ENCODE data around the gene THOC1. TPM values are rescaled to one million over a fixed set of nuclear protein-coding genes. Genes with fewer than 3 reads are reported as not detected.

THOC1 gene
- total RNA-seq, 1 experiment from 2014 or later: 74.5 TPM

DNA sequence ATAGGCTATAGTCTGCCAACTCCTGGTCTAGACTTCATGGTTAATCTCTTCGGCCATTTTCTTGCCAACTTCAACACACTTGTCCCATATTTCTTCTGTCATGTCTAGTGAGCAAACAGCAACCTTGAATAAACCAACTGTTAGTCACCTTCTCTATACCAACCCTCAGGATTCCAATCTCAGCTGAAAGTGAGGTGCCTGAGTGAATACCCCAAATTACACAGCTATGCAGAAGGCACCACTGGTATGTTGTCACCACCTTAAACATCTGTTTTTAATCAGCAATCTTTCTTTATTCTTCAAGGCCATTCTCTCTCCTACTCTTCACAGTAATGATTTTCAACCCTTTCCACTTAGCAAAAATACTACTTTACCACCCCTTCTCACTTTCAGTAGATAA is 39.3 kb downstream of the THOC1 start:
- WGBS (ENCODE audit: extremely low coverage, insufficient read length, low lambda C conversion rate): no CpG with 5 or more reads among the region's 1 CpG

More for the DNA sequence above, 39.3 kb downstream of the THOC1 start:
- Histone ChIP-seq H3K4me2 (ENCODE audit: insufficient read depth, insufficient read length, low read length) (no peak overlapping the region), H3K23ac (ENCODE audit: insufficient read length, low read depth, low read length) (no peak overlapping the region), H2AK5ac (ENCODE audit: insufficient read length, low read length) (no peak overlapping the region), H3K4me1 (ENCODE audit: insufficient read depth, low read length) (no peaks in the 10 kb centered on the region), H3K27me3 (ENCODE audit: insufficient read depth, low read length) (no peaks in the 10 kb centered on the region), H3K79me2 (ENCODE audit: insufficient read depth, low read length) (no peaks in the 10 kb centered on the region), H3K56ac (ENCODE audit: insufficient read length, low read depth, low read length) (no peak overlapping the region), H3K27ac (ENCODE audit: insufficient read length, low read depth, low read length) (no peak overlapping the region), H3K18ac (ENCODE audit: insufficient read length, low read depth, low read length) (no peak overlapping the region), H4K91ac (ENCODE audit: insufficient read length, low read depth, low read length) (no peak overlapping the region), H3K14ac (ENCODE audit: insufficient read depth, low read length) (no peak overlapping the region), H4K8ac (replicated peaks; ENCODE audit: insufficient read length, low read depth, low read length) (no peak overlapping the region), H2BK120ac (ENCODE audit: low read depth, low read length, poor library complexity, severe bottlenecking) (no peak overlapping the region), H2BK15ac (ENCODE audit: low read depth, low read length) (no peak overlapping the region), H2BK20ac (ENCODE audit: low read depth, low read length, poor library complexity, severe bottlenecking) (no peak overlapping the region), H2AFZ (ENCODE audit: low read length) (no peak overlapping the region), H2BK12ac (ENCODE audit: insufficient read length, low read depth, low read length) (no peak overlapping the region), H3T11ph (ENCODE audit: low read length) (no peak overlapping the region), H4K5ac (ENCODE audit: insufficient read length, low read depth, low read length) (no peak overlapping the region), H2BK5ac (ENCODE audit: insufficient read length, low read length) (no peak overlapping the region), H3K79me1 (ENCODE audit: insufficient read depth, low read depth, low read length, poor library complexity, severe bottlenecking) (no peaks in the 10 kb centered on the region), H3K23me2 (ENCODE audit: insufficient read length, low read depth, low read length, poor library complexity, severe bottlenecking) (no peaks in the 10 kb centered on the region), H3K9me3 (ENCODE audit: control insufficient read depth, low read depth, low read length) (no peaks in the 10 kb centered on the region), H3K9ac (ENCODE audit: extremely low read depth, insufficient read length, low read length) (no peak overlapping the region), H3K4ac (ENCODE audit: low read depth, low read length) (no peak overlapping the region), H4K20me1 (ENCODE audit: control insufficient read depth, insufficient read depth, insufficient read length) (no peaks in the 10 kb centered on the region)
- H3K36me3 Mint-ChIP-seq (ENCODE audit: insufficient read depth in 1 of 3, low read depth in 3 of 3): peaks cover 16 to 46% (median 44%) of the 10 kb centered on the region in 3 experiments; a peak in 6 of 7 replicates
- DNase-seq: no peak
- no peak overlapping the region for H3K4me3 Mint-ChIP-seq
- no peaks in the 10 kb centered on the region for H3K27me3 Mint-ChIP-seq (ENCODE audit: low read depth)
- H3K27ac Mint-ChIP-seq: no peak overlapping the region
- TF ChIP-seq, protein P1, sequence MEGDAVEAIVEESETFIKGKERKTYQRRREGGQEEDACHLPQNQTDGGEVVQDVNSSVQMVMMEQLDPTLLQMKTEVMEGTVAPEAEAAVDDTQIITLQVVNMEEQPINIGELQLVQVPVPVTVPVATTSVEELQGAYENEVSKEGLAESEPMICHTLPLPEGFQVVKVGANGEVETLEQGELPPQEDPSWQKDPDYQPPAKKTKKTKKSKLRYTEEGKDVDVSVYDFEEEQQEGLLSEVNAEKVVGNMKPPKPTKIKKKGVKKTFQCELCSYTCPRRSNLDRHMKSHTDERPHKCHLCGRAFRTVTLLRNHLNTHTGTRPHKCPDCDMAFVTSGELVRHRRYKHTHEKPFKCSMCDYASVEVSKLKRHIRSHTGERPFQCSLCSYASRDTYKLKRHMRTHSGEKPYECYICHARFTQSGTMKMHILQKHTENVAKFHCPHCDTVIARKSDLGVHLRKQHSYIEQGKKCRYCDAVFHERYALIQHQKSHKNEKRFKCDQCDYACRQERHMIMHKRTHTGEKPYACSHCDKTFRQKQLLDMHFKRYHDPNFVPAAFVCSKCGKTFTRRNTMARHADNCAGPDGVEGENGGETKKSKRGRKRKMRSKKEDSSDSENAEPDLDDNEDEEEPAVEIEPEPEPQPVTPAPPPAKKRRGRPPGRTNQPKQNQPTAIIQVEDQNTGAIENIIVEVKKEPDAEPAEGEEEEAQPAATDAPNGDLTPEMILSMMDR (conservative IDR thresholded peaks at IDR 0.05): no peak
- no peaks in the 10 kb centered on the region for H3K9me3 Mint-ChIP-seq
- no peaks in the 10 kb centered on the region for H3K4me1 Mint-ChIP-seq

Data from H9 (cell line).